B cell (primary cell): ENCODE measurements around the gene ASPSCR1. TPM values are rescaled to one million over a fixed set of nuclear protein-coding genes. Genes with fewer than 3 reads are reported as not detected.
"Not testable (repeated sequence)": the region's sequence is repeated elsewhere in the genome, so short reads cannot be mapped to it uniquely, and the experiment has no call there.

ENCODE experiments used
- ATAC-seq: fragments of 200-7000 bp; cut with Tn5 transposase; one replicate; pipeline ENCODE4 v1.10.0; 2021; ENCODE audit warnings: low read depth, mild to moderate bottlenecking, moderate number of reproducible peaks, moderate library complexity
- CTCF ChIA-PET: fragments of 350-600 bp; sonication (Branson Sonifier 250); formaldehyde crosslinking; loops from one replicate; lab custom pipeline; 2021; ENCODE audit warnings: antibody characterized with exemption, inconsistent platforms; lab: Charles Lee
- POLR2A ChIA-PET: fragments of 350-600 bp; sonication (Branson Sonifier 250); formaldehyde crosslinking; loops from one replicate; lab custom pipeline; 2021; ENCODE audit warnings: antibody characterized with exemption; lab: Charles Lee
- DNase-seq: peaks from one replicate; pipeline ENCODE4 v3.0.0; 2013
- H2AFZ ChIP-seq: 2 replicates; pipeline ENCODE4 v1.6.1; 2012; ENCODE audit warnings: mild to moderate bottlenecking, low read depth, low read length; ENCODE audit not compliant: insufficient read depth, poor library complexity, severe bottlenecking
- H3K27ac ChIP-seq, 2 donors: 1 replicate in 1 of 2; 2 replicates in 1 of 2; pipeline ENCODE4 v1.5.1; 2012 to 2013; ENCODE audit warnings: low read length in 2 of 2, mild to moderate bottlenecking in 2 of 2, moderate library complexity in 1 of 2
- H3K27me3 ChIP-seq, 4 experiments: fragments of 200-600 bp in 1 of 4; sonication (generic) in 1 of 4; replicated peaks in 1 of 4; 1 replicate in 2 of 4; 2 replicates in 2 of 4; pipeline versions ENCODE4 v1.6.1 to v1.7.0; 2013 to 2016; ENCODE audit warnings: low read length in 3 of 4, mild to moderate bottlenecking in 2 of 4, mixed read lengths in 1 of 4, moderate library complexity in 1 of 4; ENCODE audit not compliant: insufficient read depth in 4 of 4, control insufficient read depth in 3 of 4; ENCODE audit errors: control extremely low read depth in 1 of 4
- H3K36me3 ChIP-seq, 2 experiments: replicated peaks in 1 of 2; 1 replicate in 1 of 2; 2 replicates in 1 of 2; pipeline versions ENCODE4 v1.6.1 to v1.7.1; 2013; ENCODE audit warnings: low read length in 1 of 2; ENCODE audit not compliant: insufficient read depth in 2 of 2, control insufficient read depth in 1 of 2; ENCODE audit errors: control extremely low read depth in 1 of 2, extremely low read depth in 1 of 2
- H3K4me1 ChIP-seq, 2 donors: fragments of 200-600 bp in 1 of 2; sonication (generic) in 1 of 2; 1 replicate in 1 of 2; 2 replicates in 1 of 2; pipeline versions ENCODE4 v1.5.1 to v1.6.1; 2013 to 2017; ENCODE audit warnings: low read length in 2 of 2; ENCODE audit not compliant: control insufficient read depth in 2 of 2, insufficient read depth in 2 of 2
- H3K4me2 ChIP-seq: replicated peaks from 2 replicates; pipeline ENCODE3; 2012; ENCODE audit warnings: mild to moderate bottlenecking, low read depth, low read length; ENCODE audit not compliant: poor library complexity, severe bottlenecking
- H3K4me3 ChIP-seq, 5 experiments: fragments of 200-600 bp in 1 of 5; sonication (generic) in 1 of 5; 1 replicate in 3 of 5; 2 replicates in 2 of 5; pipeline versions ENCODE4 v1.5.1 to v1.7.0; 2011 to 2016; ENCODE audit warnings: low read length in 4 of 5, mild to moderate bottlenecking in 4 of 5, low read depth in 2 of 5, control low read depth in 1 of 5, moderate library complexity in 1 of 5; ENCODE audit not compliant: insufficient read depth in 1 of 5; ENCODE audit errors: control extremely low read depth in 1 of 5, extremely low read depth in 1 of 5
- H3K79me2 ChIP-seq: fragments of 200-600 bp; sonication (generic); one replicate; pipeline ENCODE4 v1.6.0; 2016; ENCODE audit warnings: low read length; ENCODE audit not compliant: control insufficient read depth, insufficient read depth
- H3K9ac ChIP-seq: fragments of 200-600 bp; sonication (generic); 2 replicates; pipeline ENCODE4 v1.6.1; 2017; ENCODE audit warnings: mild to moderate bottlenecking, low read length, moderate library complexity
- H3K9me3 ChIP-seq, 3 donors: one replicate each; pipeline versions ENCODE4 v1.6.1 to v1.7.1; 2013; ENCODE audit warnings: low read length in 2 of 3; ENCODE audit not compliant: control insufficient read depth in 2 of 3, insufficient read depth in 1 of 3; ENCODE audit errors: control extremely low read depth in 1 of 3
- H4K20me1 ChIP-seq: 2 replicates; pipeline ENCODE4 v1.6.0; 2012; ENCODE audit warnings: mild to moderate bottlenecking, low read length; ENCODE audit not compliant: insufficient read depth, control insufficient read depth, poor library complexity, severe bottlenecking
- H3K27ac Mint-ChIP-seq: one replicate; pipeline ENCODE4 v1.8.0; 2021; ENCODE audit warnings: mixed read lengths
- H3K27me3 Mint-ChIP-seq: one replicate; pipeline ENCODE4 v1.8.0; 2021; ENCODE audit warnings: mixed read lengths
- H3K4me1 Mint-ChIP-seq: one replicate; pipeline ENCODE4 v1.8.0; 2021; ENCODE audit warnings: mixed read lengths
- H3K4me3 Mint-ChIP-seq: one replicate; pipeline ENCODE4 v1.8.0; 2021; ENCODE audit warnings: mixed read lengths
- H3K9me3 Mint-ChIP-seq: one replicate; pipeline ENCODE4 v1.8.0; 2022; ENCODE audit warnings: mixed read lengths; ENCODE audit not compliant: insufficient read depth
- EZH2 ChIP-seq: IDR thresholded peaks from 2 replicates; pipeline ENCODE4 v1.6.1; 2012; ENCODE audit warnings: borderline replicate concordance, low read depth, mild to moderate bottlenecking, moderate library complexity, low read length; ENCODE audit not compliant: insufficient read depth, poor library complexity, severe bottlenecking
- WGBS: methylation state at CpG from one replicate; pipeline ENCODE4 v1.1.5; 2013; ENCODE audit warnings: missing lambda C conversion rate; ENCODE audit not compliant: insufficient coverage; 5-methylcytosine and 5-hydroxymethylcytosine counted together
- intact Hi-C: fragments of 100-400 bp; cut with micrococcal nuclease; formaldehyde crosslinking; loops from one replicate; pipeline ENCODE4 v1.10.0; 2022
- polyA plus RNA-seq: library from polyadenylated mRNA; depleted of rRNA; stranded (reverse); fragments of >200 nt; gene quantifications from 2 replicates; pipeline ENCODE4 v1.2.3, GENCODE V29; 2012
- total RNA-seq, 2 donors: library from RNA; stranded (reverse); fragments of 120-200 nt in 1 of 2; gene quantifications; 1 replicate in 1 of 2; 2 replicates in 1 of 2; pipeline versions ENCODE4 v1.2.3 to v1.2.4, GENCODE V29; 2013 to 2022
- TF ChIP-seq, protein P1 (sequence below): fragments of 200-600 bp; IDR thresholded peaks from one replicate; pipeline ENCODE4 v1.8.0; 2022; ENCODE audit warnings: antibody characterized with exemption, mild to moderate bottlenecking

ASPSCR1 gene
- total and polyA plus RNA-seq, 2 donors (not counting 1 experiment from before 2014, with no cell fraction given) = 34.0 to 46.7 TPM

GRCh38 chr17:81951785-81952684 lies 25.4 kb upstream of the ASPSCR1 start:
- Histone ChIP-seq H3K4me1 (no peaks in the 10 kb centered on the region), H3K79me2 (no peaks in the 10 kb centered on the region), H2AFZ (no peak overlapping the region), H3K36me3 (no peaks in the 10 kb centered on the region), H4K20me1 (no peaks in the 10 kb centered on the region), H3K27me3 (peaks cover 0 to 21% (median 0%) of the 10 kb centered on the region in 4 experiments), H3K4me2 (no peak overlapping the region), H3K9me3 (no peaks in the 10 kb centered on the region), H3K27ac (no peak overlapping the region), H3K9ac (no peak overlapping the region), H3K4me3 (no peak overlapping the region)
- intact Hi-C loops = no loop called here
- ChIA-PET CTCF (no interaction called here), POLR2A (no interaction called here)
- no peak overlapping the region for H3K4me3 Mint-ChIP-seq
- ATAC-seq (no peak), DNase-seq (no peak)
- 67% methylated on average over 10 of the region's 13 CpGs for WGBS
- TF ChIP-seq, protein P1, sequence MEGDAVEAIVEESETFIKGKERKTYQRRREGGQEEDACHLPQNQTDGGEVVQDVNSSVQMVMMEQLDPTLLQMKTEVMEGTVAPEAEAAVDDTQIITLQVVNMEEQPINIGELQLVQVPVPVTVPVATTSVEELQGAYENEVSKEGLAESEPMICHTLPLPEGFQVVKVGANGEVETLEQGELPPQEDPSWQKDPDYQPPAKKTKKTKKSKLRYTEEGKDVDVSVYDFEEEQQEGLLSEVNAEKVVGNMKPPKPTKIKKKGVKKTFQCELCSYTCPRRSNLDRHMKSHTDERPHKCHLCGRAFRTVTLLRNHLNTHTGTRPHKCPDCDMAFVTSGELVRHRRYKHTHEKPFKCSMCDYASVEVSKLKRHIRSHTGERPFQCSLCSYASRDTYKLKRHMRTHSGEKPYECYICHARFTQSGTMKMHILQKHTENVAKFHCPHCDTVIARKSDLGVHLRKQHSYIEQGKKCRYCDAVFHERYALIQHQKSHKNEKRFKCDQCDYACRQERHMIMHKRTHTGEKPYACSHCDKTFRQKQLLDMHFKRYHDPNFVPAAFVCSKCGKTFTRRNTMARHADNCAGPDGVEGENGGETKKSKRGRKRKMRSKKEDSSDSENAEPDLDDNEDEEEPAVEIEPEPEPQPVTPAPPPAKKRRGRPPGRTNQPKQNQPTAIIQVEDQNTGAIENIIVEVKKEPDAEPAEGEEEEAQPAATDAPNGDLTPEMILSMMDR = no peak
- TF ChIP-seq EZH2 = no peak
- H3K27me3 Mint-ChIP-seq = peaks cover 5% of the 10 kb centered on the region
- no peaks in the 10 kb centered on the region for H3K9me3 Mint-ChIP-seq
- no peaks in the 10 kb centered on the region for H3K4me1 Mint-ChIP-seq
- no peak overlapping the region for H3K27ac Mint-ChIP-seq

- H3K4me2 ChIP-seq = no peak overlapping the region
- no peak overlapping the region for H3K4me3 ChIP-seq
- H3K9ac ChIP-seq = no peak overlapping the region
- H4K20me1 ChIP-seq = no peaks in the 10 kb centered on the region
- no peak overlapping the region for H3K27ac Mint-ChIP-seq
- POLR2A ChIA-PET = no interaction called here
- no peak overlapping the region for H3K27ac ChIP-seq
- ATAC-seq (no peak), DNase-seq (no peak)
- no peaks in the 10 kb centered on the region for H3K9me3 Mint-ChIP-seq
- CTCF ChIA-PET = interaction anchor here (0.6 kb wide), 1 partner anchor 25 kb away, joined by 3 read pairs; the partner anchor contains the start of gene MAFG
- H3K79me2 ChIP-seq = no peaks in the 10 kb centered on the region
- H2AFZ ChIP-seq = no peak overlapping the region
- peaks cover 9% of the 10 kb centered on the region for H3K27me3 Mint-ChIP-seq
- 95% methylated on average over 15 of the region's 16 CpGs for WGBS
- H3K27me3 ChIP-seq = peaks cover 0 to 29% (median 4%) of the 10 kb centered on the region in 4 experiments
- H3K4me3 Mint-ChIP-seq = no peak overlapping the region
- no peaks in the 10 kb centered on the region for H3K4me1 Mint-ChIP-seq
- H3K36me3 ChIP-seq = no peaks in the 10 kb centered on the region
- TF ChIP-seq, protein P1 = no peak
- no peak for TF ChIP-seq EZH2
- no peaks in the 10 kb centered on the region for H3K4me1 ChIP-seq
- H3K9me3 ChIP-seq = peaks cover 0 to under 1% (median 0%) of the 10 kb centered on the region in 3 donors
- intact Hi-C loops = no loop called here
Observed at GRCh38 chr17:81952792-81953228, 24.6 kb upstream of the ASPSCR1 start.

- H3K27ac Mint-ChIP-seq, H3K4me1 ChIP-seq, H3K79me2 ChIP-seq, ATAC-seq, H3K9ac ChIP-seq, H3K4me3 Mint-ChIP-seq, H3K9me3 Mint-ChIP-seq, H3K27ac ChIP-seq, POLR2A ChIA-PET, H3K4me1 Mint-ChIP-seq, H3K36me3 ChIP-seq, H3K4me2 ChIP-seq, H2AFZ ChIP-seq, H4K20me1 ChIP-seq, H3K4me3 ChIP-seq, H3K9me3 ChIP-seq, intact Hi-C loops, DNase-seq: not testable (repeated sequence)
- WGBS = 71% methylated on average over 3 of the region's 5 CpGs
- CTCF ChIA-PET = interaction anchor here (0.6 kb wide), 3 partner anchors 15 to 190 kb away, joined by 3 read pairs; partner anchors contain the start of gene MAFG
- peaks cover 15% of the 10 kb centered on the region for H3K27me3 Mint-ChIP-seq
- peaks cover 0 to 35% (median 11%) of the 10 kb centered on the region in 4 experiments for H3K27me3 ChIP-seq
Observed at GRCh38 chr17:81953443-81953842, 24.0 kb upstream of the ASPSCR1 start.
